ENCODE data around the gene TOX2.
A peak's percentile ranks its signal among the peaks of the same experiment; 100 is the strongest.

TOX2 gene, protein sequence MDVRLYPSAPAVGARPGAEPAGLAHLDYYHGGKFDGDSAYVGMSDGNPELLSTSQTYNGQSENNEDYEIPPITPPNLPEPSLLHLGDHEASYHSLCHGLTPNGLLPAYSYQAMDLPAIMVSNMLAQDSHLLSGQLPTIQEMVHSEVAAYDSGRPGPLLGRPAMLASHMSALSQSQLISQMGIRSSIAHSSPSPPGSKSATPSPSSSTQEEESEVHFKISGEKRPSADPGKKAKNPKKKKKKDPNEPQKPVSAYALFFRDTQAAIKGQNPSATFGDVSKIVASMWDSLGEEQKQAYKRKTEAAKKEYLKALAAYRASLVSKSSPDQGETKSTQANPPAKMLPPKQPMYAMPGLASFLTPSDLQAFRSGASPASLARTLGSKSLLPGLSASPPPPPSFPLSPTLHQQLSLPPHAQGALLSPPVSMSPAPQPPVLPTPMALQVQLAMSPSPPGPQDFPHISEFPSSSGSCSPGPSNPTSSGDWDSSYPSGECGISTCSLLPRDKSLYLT

GRCh38 chr20:43914311-43915210, at the start of gene TOX2:
TOX2 (plus strand) TSS chr20:43914852; CDS start chr20:43914892, 40 bp downstream.
- DNase-seq (ENCODE audit: low read depth in 2 of 2), result peak in 1 of 2 experiments; percentile 20

GRCh38 chr20:43868091-43868490, 46.6 kb upstream of the TOX2 start:
- DNase-seq (ENCODE audit: low read depth in 2 of 2), result no peak

DNA sequence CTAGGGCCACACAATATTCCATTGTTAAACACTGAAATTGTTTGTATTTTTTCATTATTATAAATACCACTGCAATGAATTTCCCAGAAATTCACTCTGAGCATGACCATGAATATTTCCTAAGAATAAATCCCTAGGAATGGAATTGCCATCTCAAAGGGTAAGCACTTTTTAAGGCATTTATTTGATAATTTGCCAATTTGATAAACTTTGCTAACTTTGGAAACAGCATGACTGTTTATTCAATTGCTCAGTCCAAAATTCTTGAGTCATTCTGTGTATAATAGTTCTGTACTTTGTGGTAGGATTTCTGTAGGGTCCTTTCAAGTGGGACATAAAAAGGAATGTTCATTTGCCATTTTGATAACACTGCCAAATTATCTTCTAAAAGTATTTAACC, 44.2 kb upstream of the TOX2 start:
- DNase-seq (ENCODE audit: low read depth in 2 of 2), result no peak

DNA sequence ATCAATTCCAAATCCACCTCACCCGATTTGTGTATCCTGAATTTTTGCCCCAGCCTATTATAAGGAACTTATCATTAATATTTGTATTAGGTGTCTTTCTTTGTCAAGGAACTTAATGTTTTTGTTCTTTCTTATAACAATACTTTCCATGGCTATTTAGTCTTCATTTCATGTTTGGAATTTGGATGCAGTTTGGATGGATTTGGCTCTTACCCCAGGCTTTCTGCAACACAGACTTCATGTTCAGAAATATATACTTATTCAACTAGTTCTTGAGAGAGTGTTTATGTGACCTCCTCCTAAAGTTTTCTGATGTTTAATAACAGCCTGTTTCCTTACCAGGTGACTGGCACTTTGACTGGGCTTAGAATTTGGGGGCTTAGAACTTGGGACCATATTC, 35.9 kb upstream of the TOX2 start:
- no peak for DNase-seq (ENCODE audit: low read depth in 2 of 2)

DNA sequence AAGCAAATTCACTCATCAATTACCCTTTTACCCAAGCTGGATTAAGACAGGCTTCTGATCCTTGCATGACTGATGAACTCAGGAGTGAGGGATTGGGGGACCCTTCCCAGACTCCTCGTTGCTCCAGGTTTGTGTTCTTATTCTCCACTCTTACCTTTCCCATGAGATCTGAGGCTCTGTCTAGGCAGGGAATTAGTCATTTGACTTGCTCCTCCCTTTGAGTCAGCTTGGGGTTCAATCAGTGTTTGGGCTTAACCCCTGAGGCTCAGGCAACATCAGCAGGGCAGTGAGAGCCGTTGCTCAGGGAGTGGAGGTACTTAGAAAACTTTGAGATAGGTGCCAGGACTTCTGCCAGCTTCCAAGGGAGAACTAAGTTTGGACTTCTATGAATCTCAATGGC, 20.7 kb upstream of the TOX2 start:
- DNase-seq (ENCODE audit: low read depth in 2 of 2), result no peak

DNA sequence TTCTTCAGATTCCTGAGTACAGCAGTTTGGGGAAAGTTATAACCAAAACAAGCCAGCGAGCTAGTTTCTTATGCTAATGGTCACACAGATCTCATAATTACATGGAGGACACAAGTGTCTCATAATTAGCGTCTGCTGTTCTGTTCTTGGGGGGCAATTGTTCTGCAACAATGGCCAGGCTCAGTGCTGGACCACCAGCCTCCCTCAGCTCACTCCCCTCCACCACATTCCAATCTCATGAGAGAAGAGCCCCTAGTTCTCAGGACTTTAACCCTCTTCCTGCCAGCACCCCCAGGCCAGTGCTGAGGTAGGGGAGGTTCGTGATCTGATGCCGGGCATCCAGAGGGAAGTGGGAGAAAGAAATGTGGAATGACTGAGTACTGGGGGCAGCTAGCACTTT, 20.2 kb upstream of the TOX2 start:
- DNase-seq (ENCODE audit: low read depth in 2 of 2), result no peak

GRCh38 chr20:43895235-43895634, 19.4 kb upstream of the TOX2 start:
- DNase-seq (ENCODE audit: low read depth in 2 of 2), result no peak

GRCh38 chr20:43899274-43900120, 15.2 kb upstream of the TOX2 start:
- no peak for DNase-seq (ENCODE audit: low read depth in 2 of 2)

DNA sequence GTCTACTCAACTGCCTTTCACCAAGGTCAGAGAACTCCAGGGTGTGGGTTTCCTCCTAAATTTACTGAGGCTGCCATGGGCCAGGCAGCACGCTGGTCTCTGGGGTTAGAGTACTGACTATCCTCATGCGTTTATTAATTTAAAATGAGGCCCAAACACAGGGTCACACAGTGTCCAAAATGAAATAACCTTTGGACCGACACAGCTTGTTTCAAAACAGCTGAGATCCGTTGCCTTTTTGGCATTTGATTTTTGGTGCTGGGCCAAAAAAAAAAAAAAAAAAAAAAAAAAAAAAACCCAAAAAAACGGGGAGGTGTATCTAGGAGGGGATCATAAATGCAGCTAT, 14.6 kb upstream of the TOX2 start:
- DNase-seq (ENCODE audit: low read depth in 2 of 2), result no peak

- no peak for DNase-seq (ENCODE audit: low read depth in 2 of 2)
Measured at GRCh38 chr20:43900496-43900895, 14.2 kb upstream of the TOX2 start.

DNA sequence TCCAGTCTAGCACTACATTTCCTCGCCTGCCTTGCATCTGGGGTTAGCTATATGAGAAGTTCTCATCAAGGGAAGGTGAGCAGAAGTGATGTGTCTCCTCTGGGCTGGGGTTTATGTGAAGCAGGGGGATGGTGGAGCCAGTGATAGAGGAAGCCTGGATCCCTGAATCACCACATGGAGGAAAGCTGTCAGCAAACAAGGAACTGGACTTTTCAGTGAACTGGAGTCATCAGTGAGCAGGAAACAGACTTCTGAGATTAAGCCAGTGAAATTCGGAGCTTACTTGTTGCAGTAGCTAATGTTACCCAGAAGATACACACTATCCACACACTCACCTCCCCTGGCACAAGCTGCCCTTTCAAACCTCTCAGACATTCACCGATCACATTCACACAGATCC, 13.4 kb upstream of the TOX2 start:
- no peak for DNase-seq (ENCODE audit: low read depth in 2 of 2)

DNA sequence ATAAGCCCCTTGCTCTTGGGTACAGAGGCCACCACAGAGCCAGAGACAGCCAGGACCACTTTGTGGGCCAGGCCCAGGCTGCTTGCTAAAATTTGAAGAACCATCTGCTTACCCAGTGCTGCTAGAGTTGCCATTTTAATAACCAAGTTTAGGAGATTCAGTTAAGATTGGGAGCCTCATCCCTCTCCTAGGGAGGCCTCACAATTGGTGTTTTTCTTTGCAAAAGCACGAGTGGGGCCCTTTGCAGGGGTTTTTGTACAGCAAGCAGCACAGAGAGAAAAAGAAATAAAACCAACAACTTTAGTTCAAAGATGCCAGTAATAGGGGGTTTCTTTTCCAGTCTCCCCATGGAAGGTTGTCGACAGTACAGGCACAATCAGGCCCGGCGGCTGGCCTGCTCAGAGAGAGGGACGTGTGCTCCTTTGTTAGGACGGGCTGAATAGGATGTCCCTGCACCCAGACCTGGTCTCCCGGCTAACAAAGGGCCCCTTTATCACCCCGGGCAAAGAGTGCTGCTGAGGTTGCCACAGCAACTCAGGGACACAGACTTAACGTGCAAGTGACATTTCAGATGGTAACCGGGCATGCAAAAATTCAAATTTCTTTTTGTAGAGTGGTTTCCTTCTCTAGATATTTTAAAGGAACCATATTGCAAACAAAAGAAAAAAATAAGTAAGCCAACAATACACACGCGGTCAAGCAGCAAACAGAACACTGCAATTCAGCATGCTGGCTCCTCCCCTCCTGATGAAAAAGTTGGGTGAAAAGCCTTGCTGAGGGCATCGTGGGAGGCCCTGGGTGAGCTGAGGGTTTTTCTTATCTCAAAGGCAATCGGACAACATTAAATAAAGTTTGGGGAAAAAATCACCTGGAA, 10.5 kb upstream of the TOX2 start:
- DNase-seq (ENCODE audit: low read depth in 2 of 2), result no peak

DNA sequence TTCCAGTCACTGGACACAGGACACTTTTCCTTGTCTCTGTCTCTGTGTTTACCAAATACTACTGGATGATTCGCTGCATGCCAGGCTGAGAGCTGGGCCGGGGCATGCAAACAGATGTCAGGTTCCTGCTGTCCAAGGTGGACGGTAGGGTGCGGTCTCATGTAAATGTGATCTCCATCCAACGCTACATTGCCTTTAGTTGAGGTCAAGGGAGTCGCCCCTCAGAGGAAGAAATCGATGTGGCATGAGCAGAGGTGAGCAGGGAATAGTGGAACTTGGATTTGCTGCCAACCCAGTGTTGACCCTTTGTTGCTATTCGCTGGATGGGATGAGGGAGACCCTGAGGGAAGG, 9.8 kb upstream of the TOX2 start:
- DNase-seq (ENCODE audit: low read depth in 2 of 2), result no peak

DNA sequence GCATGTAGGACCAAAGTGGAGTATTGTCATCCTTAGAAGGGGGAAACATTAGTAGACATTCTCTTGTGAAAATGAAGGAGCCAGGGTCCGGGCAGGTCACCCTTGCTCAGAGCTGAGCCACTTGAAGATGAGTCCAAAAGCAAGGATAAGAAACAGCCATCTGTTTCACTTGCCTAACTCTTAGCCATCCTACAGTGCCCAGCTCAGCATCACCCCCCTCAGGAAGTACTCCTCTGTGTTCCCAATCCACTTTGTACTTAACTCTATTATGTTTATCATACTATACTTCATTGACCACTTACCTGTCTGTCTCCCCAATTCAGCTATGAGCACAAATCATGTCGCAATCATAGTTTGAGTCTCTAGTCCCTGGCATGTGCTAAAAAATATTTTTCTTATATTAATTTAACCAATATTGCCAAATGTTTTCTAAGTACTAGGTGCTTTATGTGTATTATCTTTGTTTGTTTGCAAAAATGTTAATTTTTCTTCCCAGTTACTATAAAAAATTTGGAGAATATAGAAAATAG, 8.1 kb upstream of the TOX2 start:
- no peak for DNase-seq (ENCODE audit: low read depth in 2 of 2)

DNA sequence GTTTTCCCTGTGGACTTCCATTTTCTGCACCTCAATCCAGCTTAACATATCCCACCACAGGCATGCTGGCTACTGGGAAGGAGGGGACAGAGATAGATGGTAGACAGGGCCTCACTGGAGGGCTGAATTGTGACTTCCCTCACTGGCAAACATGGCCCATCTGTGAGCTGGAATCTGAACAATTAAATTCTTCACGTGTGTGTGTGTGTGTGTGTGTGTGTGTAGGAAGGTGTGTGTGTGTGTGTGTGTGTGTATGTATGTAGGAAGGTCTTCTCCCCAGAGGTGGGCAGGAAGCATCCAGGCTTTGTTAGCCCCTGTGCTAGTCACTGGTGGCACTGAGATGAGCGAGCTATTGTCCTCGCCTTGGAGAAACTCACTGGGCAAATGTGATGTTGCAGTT, 5.4 kb upstream of the TOX2 start:
- DNase-seq (ENCODE audit: low read depth in 2 of 2), result no peak

DNA sequence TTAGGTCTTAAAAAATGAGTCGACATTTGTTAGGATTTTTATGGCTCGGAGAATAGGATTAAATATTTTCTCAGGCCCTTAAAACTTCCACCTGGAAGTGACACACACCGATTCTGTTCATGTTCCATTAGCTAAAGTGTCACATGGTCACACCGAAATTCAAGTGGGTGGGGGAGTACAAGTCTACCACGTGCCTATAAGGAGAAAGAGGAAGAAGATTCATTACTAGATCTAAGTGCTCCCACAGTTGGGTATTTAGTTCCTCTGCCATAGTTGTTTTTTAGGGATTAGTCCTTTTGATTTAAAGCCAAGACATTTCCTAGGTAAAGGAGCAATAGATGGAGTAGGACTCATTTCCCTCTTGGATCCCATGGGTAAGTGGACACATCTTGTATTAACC, 4.9 kb upstream of the TOX2 start:
- DNase-seq (ENCODE audit: low read depth in 2 of 2), result no peak

- DNase-seq (ENCODE audit: low read depth in 2 of 2), result no peak
Measured at GRCh38 chr20:43910564-43910963, 4.1 kb upstream of the TOX2 start.

DNA sequence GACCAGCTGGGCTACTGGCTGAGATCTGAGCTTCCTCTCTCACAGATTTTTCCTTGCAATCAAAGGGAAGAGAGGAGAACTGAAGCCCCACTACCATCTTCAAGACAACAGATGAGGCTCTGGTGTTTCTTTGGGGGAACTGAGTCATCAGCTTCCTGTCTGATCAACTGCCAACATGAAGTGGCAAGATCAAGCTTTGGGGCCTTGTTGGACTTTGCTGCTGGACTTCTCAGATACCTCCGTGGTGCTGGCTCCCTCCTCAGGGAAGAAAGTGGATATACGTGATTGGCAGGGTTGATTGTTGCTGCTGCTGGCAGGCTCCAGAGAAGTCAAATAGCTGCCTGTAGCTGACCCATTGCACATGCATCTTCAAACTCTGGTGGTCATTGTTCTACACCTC, 3.6 kb upstream of the TOX2 start:
- DNase-seq (ENCODE audit: low read depth in 2 of 2), result no peak

DNA sequence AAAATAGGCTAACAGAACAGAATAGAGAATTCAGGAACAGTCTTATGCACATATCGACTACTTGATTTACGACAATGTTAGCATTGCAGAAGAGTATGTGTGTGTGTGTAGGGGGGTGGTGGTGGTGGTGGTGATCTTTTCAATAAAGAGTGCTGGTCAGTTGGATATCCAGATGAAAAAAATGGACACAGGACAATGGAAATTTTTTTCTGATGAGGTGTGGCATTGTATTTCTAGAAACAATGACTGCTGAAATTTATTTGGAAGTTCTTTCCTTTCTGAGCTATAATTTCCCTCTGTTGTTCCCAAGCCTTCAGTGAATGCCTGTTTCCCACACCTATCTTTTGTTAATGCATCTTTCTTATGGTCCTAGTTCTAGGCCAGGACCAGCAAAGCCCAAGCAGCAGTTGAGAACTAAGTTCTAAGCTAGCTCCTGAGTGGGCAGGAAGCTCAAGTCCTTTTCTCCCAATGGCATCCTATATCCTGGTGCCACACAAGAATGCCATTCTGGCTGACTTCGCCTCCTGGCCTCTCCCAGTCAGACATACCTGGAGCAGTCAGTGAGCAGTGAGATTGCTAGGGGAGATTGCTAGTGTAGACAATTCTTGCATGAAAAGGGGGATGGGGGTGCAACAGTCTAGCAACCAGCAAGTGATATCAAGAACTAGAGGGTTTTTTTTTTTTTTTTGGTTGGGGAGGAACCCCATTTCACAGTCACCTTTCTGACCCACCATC, 1.2 kb upstream of the TOX2 start:
- no peak for DNase-seq (ENCODE audit: low read depth in 2 of 2)
